HEK293 (cell line): ENCODE measurements around the gene SMC3.

Experiments used
- CTCF ChIP-seq: fragments of 450-650 bp; formaldehyde crosslinking; IDR thresholded peaks from 2 replicates; pipeline ENCODE4 v1.5.1; 2016; ENCODE audit warnings: missing biosample characterization, missing genetic modification characterization
- GLIS1 ChIP-seq: fragments of 450-650 bp; formaldehyde crosslinking; IDR thresholded peaks from 2 replicates; pipeline ENCODE4 v1.5.1; 2016; ENCODE audit warnings: missing biosample characterization, missing genetic modification characterization
- ZNF19 ChIP-seq: fragments of 450-650 bp; formaldehyde crosslinking; IDR thresholded peaks from 2 replicates; pipeline ENCODE4; 2016; ENCODE audit warnings: missing biosample characterization, missing genetic modification characterization, low read depth

- TF ChIP-seq ZNF19 (tag by site-specific recombination) (no peak), GLIS1 (tag by site-specific recombination) (no peak), CTCF (tag by site-specific recombination) (no peak)
Observed at GRCh38 chr10:110561292-110561691, 6.2 kb upstream of the SMC3 start.
